ENCODE measurements around the gene THRAP3.

Gene THRAP3

DNA sequence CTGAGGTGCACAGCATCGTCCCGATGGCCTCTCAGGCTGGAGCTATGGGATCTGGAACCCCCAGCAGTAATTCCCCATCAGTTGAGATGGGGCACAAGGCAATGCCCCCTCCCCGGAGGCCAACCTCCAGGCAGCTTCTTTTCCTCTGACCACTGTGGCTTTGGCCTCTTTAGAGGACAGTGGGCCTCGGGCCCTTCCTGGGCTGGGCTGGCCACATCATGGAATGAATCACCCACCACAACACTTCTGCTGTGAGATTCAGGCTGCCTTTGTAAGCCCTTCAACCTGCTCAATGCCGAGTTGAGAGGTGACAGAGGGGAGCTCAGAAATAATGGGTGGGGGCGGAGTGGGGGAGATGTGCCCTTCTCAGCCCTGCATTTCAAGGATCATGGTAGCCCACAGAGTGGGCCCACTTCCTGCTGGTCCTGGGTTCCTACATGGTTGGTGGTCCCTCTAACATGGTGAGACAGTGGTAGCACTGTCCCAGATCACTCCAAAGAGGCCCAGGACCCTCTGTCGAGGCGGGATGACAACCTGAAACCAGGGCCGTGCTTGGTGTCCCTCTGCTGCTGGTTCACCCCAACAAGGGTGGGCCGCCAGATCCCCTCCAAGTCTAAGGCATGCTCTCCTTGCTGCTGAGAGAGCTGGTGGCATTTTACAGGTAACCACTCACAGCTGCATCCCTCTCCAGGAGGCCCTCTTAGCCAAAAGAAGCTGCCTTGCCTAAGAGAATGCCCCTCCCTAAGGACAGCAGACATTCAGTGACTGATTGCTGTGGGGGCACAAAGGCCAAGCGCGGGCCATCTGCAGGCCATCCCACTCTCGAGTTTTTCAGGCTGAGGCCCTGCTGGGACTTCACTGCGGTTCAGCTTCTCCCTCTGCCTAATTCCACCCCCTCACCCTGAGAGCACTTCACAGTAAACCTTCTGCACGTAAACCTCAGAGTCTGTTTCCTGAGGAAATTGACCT lies 129.0 kb downstream of the THRAP3 start:
- no peak for DNase-seq (ENCODE audit: low read depth, low spot score)

DNA sequence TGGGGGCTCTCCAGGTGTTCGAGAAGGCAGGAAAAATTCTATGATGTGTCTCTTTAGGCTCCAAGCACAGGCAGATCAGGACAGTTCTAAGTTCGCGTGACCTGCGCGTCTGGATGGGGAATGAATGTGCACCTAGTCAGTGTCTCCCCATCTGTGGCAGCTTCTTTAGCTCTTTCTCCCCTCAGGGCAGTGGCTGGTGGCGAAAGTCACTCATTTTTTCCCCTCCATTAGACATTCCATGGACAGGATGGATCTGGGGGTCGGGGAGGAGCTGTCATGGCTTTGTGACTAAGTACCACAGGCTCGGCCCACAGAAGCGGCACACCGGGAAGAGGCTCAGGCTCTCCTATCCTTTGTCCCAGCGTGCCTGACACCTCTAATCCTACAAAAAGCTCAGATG lies 130.2 kb downstream of the THRAP3 start:
- DNase-seq (ENCODE audit: low read depth, low spot score), result no peak
